Sigmoid colon (tissue), 7 donors: ENCODE results near the gene DDX28. TPM values are rescaled to one million over a fixed set of nuclear protein-coding genes. Genes with fewer than 3 reads are reported as not detected.

Experiments
- DNase-seq: peaks from one replicate; pipeline ENCODE4 v3.0.0-alpha.2; 2019
- H3K27ac ChIP-seq, 4 donors: fragments of 200-600 bp; sonication (generic); one replicate each; pipeline ENCODE4 v1.5.1; 2016 to 2019; ENCODE audit warnings: mild to moderate bottlenecking in 1 of 4
- H3K27me3 ChIP-seq, 3 donors: fragments of 200-600 bp; sonication (generic); one replicate each; pipeline ENCODE4 v1.5.1; 2019; ENCODE audit warnings: mild to moderate bottlenecking in 1 of 3
- H3K36me3 ChIP-seq, 4 donors: fragments of 200-600 bp; sonication (generic); one replicate each; pipeline ENCODE4 v1.5.1; 2016 to 2019
- H3K4me1 ChIP-seq, 4 donors: fragments of 200-600 bp; sonication (generic); one replicate each; pipeline ENCODE4 v1.5.1; 2017 to 2019
- H3K4me3 ChIP-seq, 4 donors: fragments of 200-600 bp; sonication (generic); one replicate each; pipeline ENCODE4 v1.5.1; 2017 to 2019; ENCODE audit warnings: mild to moderate bottlenecking in 2 of 4, moderate library complexity in 1 of 4
- H3K9me3 ChIP-seq, 4 donors: fragments of 200-600 bp in 3 of 4; sonication (generic) in 3 of 4; one replicate each; pipeline versions ENCODE4 v1.5.1 to v1.6.1; 2013 to 2019
- CTCF ChIP-seq, 4 experiments: fragments of 450-650 bp in 3 of 4; fragments of 200-600 bp in 1 of 4; IDR thresholded peaks; one replicate each; pipeline ENCODE4 v1.5.1; 2016 to 2019; ENCODE audit warnings: antibody characterized with exemption in 4 of 4, mild to moderate bottlenecking in 3 of 4, moderate library complexity in 2 of 4
- EP300 ChIP-seq, 4 donors: sonication (generic); formaldehyde crosslinking; IDR thresholded peaks; one replicate each; pipeline ENCODE4 v1.6.1; 2017; ENCODE audit warnings: antibody characterized with exemption in 4 of 4
- POLR2A ChIP-seq, 2 donors: fragments of 450-650 bp; IDR thresholded peaks; one replicate each; pipeline ENCODE4 v1.6.1; 2016; ENCODE audit warnings: antibody characterized with exemption in 2 of 2, mild to moderate bottlenecking in 2 of 2, moderate library complexity in 2 of 2
- POLR2AphosphoS5 ChIP-seq, 4 donors: sonication (generic); formaldehyde crosslinking; IDR thresholded peaks; one replicate each; pipeline ENCODE4 v1.6.1; 2017; ENCODE audit warnings: antibody characterized with exemption in 4 of 4
- WGBS, 2 donors: extraction: QIAGEN DNeasy Blood & Tissue Kit; methylation state at CpG; one replicate each; pipeline ENCODE4 v1.1.7; 2013; 5-methylcytosine and 5-hydroxymethylcytosine counted together
- intact Hi-C: fragments of 100-400 bp; cut with DNase I; formaldehyde crosslinking; loops from one replicate; pipeline ENCODE4 v1.15.1; 2023
- polyA plus RNA-seq, 3 donors: library from polyadenylated mRNA; stranded (reverse); fragments of 200-250 nt; gene quantifications; one replicate each; pipeline ENCODE4 v1.2.3, GENCODE V29; 2013
- total RNA-seq, 4 donors: library from RNA; depleted of rRNA; stranded (reverse); fragments of >200 nt; gene quantifications; one replicate each; pipeline ENCODE4 v1.1.0, GENCODE V29; 2016
- donor health status: healthy with polysubstance abuse.
- donor health status: Bipolar disorder and iron deficiency.
- donor health status: healthy.

Gene DDX28
- total and polyA plus RNA-seq, 7 donors, result 3.0 to 12.8 (median 5.2) TPM

- H3K4me1 ChIP-seq, result peaks cover 0 to 36% (median 11%) of the 10 kb centered on the region in 4 donors
- H3K36me3 ChIP-seq, result peaks cover 0 to 35% (median 0%) of the 10 kb centered on the region in 4 donors
- no peaks in the 10 kb centered on the region for H3K9me3 ChIP-seq
- no peak overlapping the region for H3K4me3 ChIP-seq
- H3K27ac ChIP-seq, result peak overlapping the region in 3 of 4 donors; percentile 51 to 69 (median 59)
- intact Hi-C loops, result no loop called here
- 62 to 69% methylated on average over 6 of the region's 6 CpGs for WGBS, 2 donors
- TF ChIP-seq EP300 (IDR thresholded peaks at IDR 0.05), result no peak
- TF ChIP-seq CTCF (IDR thresholded peaks at IDR 0.05), result no peak
- no peak for TF ChIP-seq POLR2A (IDR thresholded peaks at IDR 0.05)
- TF ChIP-seq POLR2AphosphoS5 (IDR thresholded peaks at IDR 0.05), result no peak
- H3K27me3 ChIP-seq, result no peaks in the 10 kb centered on the region
- DNase-seq, result no peak
Measured at GRCh38 chr16:68065716-68066305, 42.8 kb upstream of the DDX28 start.

- Histone ChIP-seq H3K36me3 (peaks cover 0 to 37% (median 0%) of the 10 kb centered on the region in 4 donors), H3K4me3 (no peak overlapping the region), H3K9me3 (no peaks in the 10 kb centered on the region), H3K27ac (peak overlapping the region in 3 of 4 donors; percentile 51 to 69 (median 59)), H3K27me3 (no peaks in the 10 kb centered on the region), H3K4me1 (peaks cover 0 to 36% (median 11%) of the 10 kb centered on the region in 4 donors)
- no peak for DNase-seq
- intact Hi-C loops, result no loop called here
- WGBS, 2 donors, result 43 to 45% methylated on average over 2 of the region's 2 CpGs
- no peak for TF ChIP-seq POLR2AphosphoS5 (IDR thresholded peaks at IDR 0.05)
- TF ChIP-seq CTCF (IDR thresholded peaks at IDR 0.05), result peak; percentile 24 to 79 (median 64)
Measured at GRCh38 chr16:68064791-68065365, 41.8 kb upstream of the DDX28 start.

- H3K9me3 ChIP-seq, result no peaks in the 10 kb centered on the region
- no peak overlapping the region for H3K4me3 ChIP-seq
- H3K36me3 ChIP-seq, result peaks cover 0 to 41% (median 0%) of the 10 kb centered on the region in 4 donors
- DNase-seq, result peak; percentile 35
- intact Hi-C loops, result no loop called here
- no peak for TF ChIP-seq EP300 (IDR thresholded peaks at IDR 0.05)
- TF ChIP-seq CTCF (IDR thresholded peaks at IDR 0.05), result no peak
- TF ChIP-seq POLR2AphosphoS5 (IDR thresholded peaks at IDR 0.05), result no peak
- WGBS, 2 donors, result 90 to 92% methylated on average over 4 of the region's 4 CpGs
- H3K4me1 ChIP-seq, result peaks cover 0 to 25% (median 8%) of the 10 kb centered on the region in 4 donors
- H3K27ac ChIP-seq, result no peak overlapping the region
- no peaks in the 10 kb centered on the region for H3K27me3 ChIP-seq
Measured at GRCh38 chr16:68062910-68063393, 39.9 kb upstream of the DDX28 start.

GRCh38 chr16:68061396-68061795 lies 38.4 kb upstream of the DDX28 start:
- no peak overlapping the region for H3K27ac ChIP-seq
- H3K27me3 ChIP-seq, result no peaks in the 10 kb centered on the region
- no peaks in the 10 kb centered on the region for H3K9me3 ChIP-seq
- H3K4me3 ChIP-seq, result no peak overlapping the region
- intact Hi-C loops, result no loop called here
- no peak for DNase-seq
- no peak for TF ChIP-seq CTCF (IDR thresholded peaks at IDR 0.05)
- TF ChIP-seq EP300 (IDR thresholded peaks at IDR 0.05), result no peak
- TF ChIP-seq POLR2AphosphoS5 (IDR thresholded peaks at IDR 0.05), result no peak
- no peak for TF ChIP-seq POLR2A (IDR thresholded peaks at IDR 0.05)
- H3K4me1 ChIP-seq, result peaks cover 0 to 20% (median 7%) of the 10 kb centered on the region in 4 donors
- peaks cover 0 to 38% (median 0%) of the 10 kb centered on the region in 4 donors for H3K36me3 ChIP-seq
- WGBS, 2 donors, result 80 to 92% methylated on average over 3 of the region's 3 CpGs
